T-helper 1 cell treated with Interleukin-12 subunit alpha and Interleukin-12 subunit beta and Interleukin-4 antibody, amounts not matched to agents 30 μg/mL and 1 μg/mL, for 36 hours (primary cell): ENCODE measurements around the gene OSM.

Source experiments
- H3K27ac Mint-ChIP-seq: one replicate; pipeline ENCODE4 v1.8.0; 2021; ENCODE audit warnings: mild to moderate bottlenecking, mixed read lengths
- H3K27me3 Mint-ChIP-seq: one replicate; pipeline ENCODE4 v1.8.0; 2021; ENCODE audit warnings: low read depth, mixed read lengths
- H3K36me3 Mint-ChIP-seq: one replicate; pipeline ENCODE4 v1.8.0; 2021; ENCODE audit warnings: low read depth, mixed read lengths
- H3K4me1 Mint-ChIP-seq: one replicate; pipeline ENCODE4 v1.8.0; 2021; ENCODE audit warnings: low read depth, mixed read lengths
- H3K4me3 Mint-ChIP-seq: one replicate; pipeline ENCODE4 v1.8.0; 2021; ENCODE audit warnings: mild to moderate bottlenecking, moderate library complexity, mixed read lengths
- H3K9me3 Mint-ChIP-seq: one replicate; pipeline ENCODE4 v1.8.0; 2021; ENCODE audit warnings: mixed read lengths

Gene OSM

GRCh38 chr22:30305519-30305905, 38.9 kb upstream of the OSM start:
- Mint-ChIP-seq H3K9me3 (no peaks in the 10 kb centered on the region), H3K36me3 (peaks cover 39% of the 10 kb centered on the region), H3K4me3 (peak overlapping the region; percentile 77), H3K27ac (peak overlapping the region; percentile 91), H3K27me3 (no peaks in the 10 kb centered on the region), H3K4me1 (peaks cover 85% of the 10 kb centered on the region)

GRCh38 chr22:30304495-30305244, 38.0 kb upstream of the OSM start:
- Mint-ChIP-seq H3K27me3 (no peaks in the 10 kb centered on the region), H3K9me3 (no peaks in the 10 kb centered on the region), H3K4me1 (peaks cover 77% of the 10 kb centered on the region), H3K36me3 (peaks cover 35% of the 10 kb centered on the region), H3K27ac (peak overlapping the region; percentile 91), H3K4me3 (peak overlapping the region; percentile 77)

GRCh38 chr22:30302810-30303138, 36.1 kb upstream of the OSM start:
- no peaks in the 10 kb centered on the region for H3K9me3 Mint-ChIP-seq
- H3K4me3 Mint-ChIP-seq: peak overlapping the region; percentile 65
- peak overlapping the region; percentile 91 for H3K27ac Mint-ChIP-seq
- H3K4me1 Mint-ChIP-seq: peaks cover 68% of the 10 kb centered on the region
- peaks cover 44% of the 10 kb centered on the region for H3K36me3 Mint-ChIP-seq
- no peaks in the 10 kb centered on the region for H3K27me3 Mint-ChIP-seq

- peak overlapping the region; percentile 65 for H3K4me3 Mint-ChIP-seq
- H3K36me3 Mint-ChIP-seq: peaks cover 44% of the 10 kb centered on the region
- no peaks in the 10 kb centered on the region for H3K27me3 Mint-ChIP-seq
- H3K4me1 Mint-ChIP-seq: peaks cover 66% of the 10 kb centered on the region
- H3K27ac Mint-ChIP-seq: peak overlapping the region; percentile 91
- H3K9me3 Mint-ChIP-seq: no peaks in the 10 kb centered on the region
These were observed 35.6 kb upstream of the OSM start for GRCh38 chr22:30301995-30302809.

- no peak overlapping the region for H3K27ac Mint-ChIP-seq
- peaks cover 47% of the 10 kb centered on the region for H3K4me1 Mint-ChIP-seq
- H3K4me3 Mint-ChIP-seq: no peak overlapping the region
- no peaks in the 10 kb centered on the region for H3K9me3 Mint-ChIP-seq
- H3K27me3 Mint-ChIP-seq: no peaks in the 10 kb centered on the region
- peaks cover 48% of the 10 kb centered on the region for H3K36me3 Mint-ChIP-seq
These were observed 32.7 kb upstream of the OSM start for GRCh38 chr22:30299322-30299721.

GRCh38 chr22:30297991-30298701, 31.5 kb upstream of the OSM start:
- Mint-ChIP-seq H3K4me3 (no peak overlapping the region), H3K9me3 (no peaks in the 10 kb centered on the region), H3K4me1 (peaks cover 37% of the 10 kb centered on the region), H3K27me3 (no peaks in the 10 kb centered on the region), H3K27ac (peak overlapping the region; percentile 18), H3K36me3 (peaks cover 49% of the 10 kb centered on the region)

GRCh38 chr22:30297276-30297990, 30.8 kb upstream of the OSM start:
- H3K27me3 Mint-ChIP-seq: no peaks in the 10 kb centered on the region
- peak overlapping the region; percentile 14 for H3K27ac Mint-ChIP-seq
- H3K4me3 Mint-ChIP-seq: no peak overlapping the region
- peaks cover 46% of the 10 kb centered on the region for H3K36me3 Mint-ChIP-seq
- peaks cover 30% of the 10 kb centered on the region for H3K4me1 Mint-ChIP-seq
- H3K9me3 Mint-ChIP-seq: no peaks in the 10 kb centered on the region

- H3K4me3 Mint-ChIP-seq: no peak overlapping the region
- H3K9me3 Mint-ChIP-seq: no peaks in the 10 kb centered on the region
- H3K27ac Mint-ChIP-seq: peak overlapping the region; percentile 72
- H3K4me1 Mint-ChIP-seq: peaks cover 25% of the 10 kb centered on the region
- peaks cover 42% of the 10 kb centered on the region for H3K36me3 Mint-ChIP-seq
- no peaks in the 10 kb centered on the region for H3K27me3 Mint-ChIP-seq
These were observed 30.2 kb upstream of the OSM start for GRCh38 chr22:30296833-30297232.

- Mint-ChIP-seq H3K4me3 (no peak overlapping the region), H3K36me3 (peaks cover 40% of the 10 kb centered on the region), H3K9me3 (no peaks in the 10 kb centered on the region), H3K4me1 (peaks cover 20% of the 10 kb centered on the region), H3K27ac (peak overlapping the region; percentile 72), H3K27me3 (no peaks in the 10 kb centered on the region)
These were observed 29.7 kb upstream of the OSM start for GRCh38 chr22:30296324-30296723.

- no peaks in the 10 kb centered on the region for H3K27me3 Mint-ChIP-seq
- no peaks in the 10 kb centered on the region for H3K9me3 Mint-ChIP-seq
- H3K4me3 Mint-ChIP-seq: no peak overlapping the region
- peak overlapping the region; percentile 9 for H3K27ac Mint-ChIP-seq
- peaks cover 18% of the 10 kb centered on the region for H3K4me1 Mint-ChIP-seq
- peaks cover 37% of the 10 kb centered on the region for H3K36me3 Mint-ChIP-seq
These were observed 28.9 kb upstream of the OSM start for GRCh38 chr22:30295576-30295975.

GRCh38 chr22:30294830-30295229, 28.2 kb upstream of the OSM start:
- Mint-ChIP-seq H3K4me1 (peaks cover 25% of the 10 kb centered on the region), H3K4me3 (no peak overlapping the region), H3K27me3 (no peaks in the 10 kb centered on the region), H3K36me3 (peaks cover 37% of the 10 kb centered on the region), H3K27ac (no peak overlapping the region), H3K9me3 (no peaks in the 10 kb centered on the region)

- H3K4me3 Mint-ChIP-seq: no peak overlapping the region
- H3K36me3 Mint-ChIP-seq: peaks cover 34% of the 10 kb centered on the region
- H3K9me3 Mint-ChIP-seq: no peaks in the 10 kb centered on the region
- H3K27ac Mint-ChIP-seq: no peak overlapping the region
- H3K27me3 Mint-ChIP-seq: no peaks in the 10 kb centered on the region
- peaks cover 27% of the 10 kb centered on the region for H3K4me1 Mint-ChIP-seq
These were observed 27.4 kb upstream of the OSM start for GRCh38 chr22:30294066-30294465.

GRCh38 chr22:30293026-30293425, 26.4 kb upstream of the OSM start:
- H3K36me3 Mint-ChIP-seq: peaks cover 23% of the 10 kb centered on the region
- no peak overlapping the region for H3K27ac Mint-ChIP-seq
- peaks cover 29% of the 10 kb centered on the region for H3K4me1 Mint-ChIP-seq
- no peaks in the 10 kb centered on the region for H3K27me3 Mint-ChIP-seq
- H3K9me3 Mint-ChIP-seq: no peaks in the 10 kb centered on the region
- no peak overlapping the region for H3K4me3 Mint-ChIP-seq
